ENCODE results near the gene CBFA2T3. TPM values are rescaled to one million over a fixed set of nuclear protein-coding genes. Genes with fewer than 3 reads are reported as not detected.
A peak's percentile ranks its signal among the peaks of the same experiment; 100 is the strongest.

The CBFA2T3 gene
- total RNA-seq, 4 donors from 2014 or later = 4.0 to 18.5 (median 5.5) TPM

DNA sequence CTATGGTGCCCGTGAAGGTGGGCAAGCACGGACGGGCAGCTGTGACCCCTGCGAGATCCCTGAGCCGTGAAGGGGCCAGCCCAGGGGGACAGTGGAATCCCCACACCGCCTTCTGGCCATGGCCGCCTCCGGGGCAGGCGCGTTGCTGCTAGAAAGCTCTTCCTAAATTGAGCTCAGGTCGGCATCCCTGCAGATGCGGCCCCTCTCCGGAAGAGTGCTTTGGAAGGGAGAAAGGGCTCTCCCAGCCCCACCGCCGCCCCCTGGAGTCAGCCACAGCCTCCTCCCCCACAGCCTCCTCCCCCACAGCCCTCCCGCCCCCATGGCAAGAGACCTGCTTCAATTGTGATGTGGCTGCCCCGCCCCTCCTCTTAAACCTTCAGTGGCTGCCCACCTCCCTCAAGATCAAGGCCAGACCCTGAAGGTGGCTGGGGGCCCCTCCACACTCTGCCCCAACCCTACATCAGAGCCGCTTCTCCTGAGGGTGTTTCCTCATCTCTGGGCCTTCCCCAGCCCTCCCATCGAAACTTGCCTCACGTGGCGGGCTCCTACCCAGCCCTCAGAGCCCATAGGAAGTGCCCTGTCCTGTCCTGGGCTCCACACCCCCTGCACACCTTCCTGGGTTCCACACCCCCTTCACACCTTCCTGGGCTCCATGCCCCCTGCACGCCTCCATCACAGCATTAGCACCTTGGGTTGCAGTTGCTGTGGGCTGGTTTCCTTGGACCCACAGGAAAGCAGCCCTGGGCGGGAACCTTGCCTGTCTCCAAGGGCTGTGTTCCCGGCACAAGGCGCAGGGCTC is 5.5 kb upstream of the CBFA2T3 start:
- 71% methylated on average over 25 of the region's 25 CpGs; no CpG with 5 or more reads in 1 of the 2 donors for WGBS, 2 donors (ENCODE audit: low coverage in 1 of 2)

GRCh38 chr16:88979353-88980015 is 2.5 kb upstream of the CBFA2T3 start:
- 80% methylated on average over 3 of the region's 3 CpGs; no CpG with 5 or more reads in 1 of the 2 donors for WGBS, 2 donors (ENCODE audit: low coverage in 1 of 2)
- Histone ChIP-seq H3K36me3 (no peaks in the 10 kb centered on the region), H3K27ac (peak overlapping the region in 2 of 4 donors; percentile 50 to 57), H3K27me3 (peaks cover 28% of the 10 kb centered on the region), H3K4me3 (no peak overlapping the region), H3K4me1 (peaks cover 0 to 19% (median 6%) of the 10 kb centered on the region in 4 donors), H3K9me3 (no peaks in the 10 kb centered on the region)
- DNase-seq = no peak
- TF ChIP-seq, protein P1, sequence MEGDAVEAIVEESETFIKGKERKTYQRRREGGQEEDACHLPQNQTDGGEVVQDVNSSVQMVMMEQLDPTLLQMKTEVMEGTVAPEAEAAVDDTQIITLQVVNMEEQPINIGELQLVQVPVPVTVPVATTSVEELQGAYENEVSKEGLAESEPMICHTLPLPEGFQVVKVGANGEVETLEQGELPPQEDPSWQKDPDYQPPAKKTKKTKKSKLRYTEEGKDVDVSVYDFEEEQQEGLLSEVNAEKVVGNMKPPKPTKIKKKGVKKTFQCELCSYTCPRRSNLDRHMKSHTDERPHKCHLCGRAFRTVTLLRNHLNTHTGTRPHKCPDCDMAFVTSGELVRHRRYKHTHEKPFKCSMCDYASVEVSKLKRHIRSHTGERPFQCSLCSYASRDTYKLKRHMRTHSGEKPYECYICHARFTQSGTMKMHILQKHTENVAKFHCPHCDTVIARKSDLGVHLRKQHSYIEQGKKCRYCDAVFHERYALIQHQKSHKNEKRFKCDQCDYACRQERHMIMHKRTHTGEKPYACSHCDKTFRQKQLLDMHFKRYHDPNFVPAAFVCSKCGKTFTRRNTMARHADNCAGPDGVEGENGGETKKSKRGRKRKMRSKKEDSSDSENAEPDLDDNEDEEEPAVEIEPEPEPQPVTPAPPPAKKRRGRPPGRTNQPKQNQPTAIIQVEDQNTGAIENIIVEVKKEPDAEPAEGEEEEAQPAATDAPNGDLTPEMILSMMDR (IDR thresholded peaks at IDR 0.05) = no peak
- no peak for TF ChIP-seq POLR2AphosphoS5 (IDR thresholded peaks at IDR 0.05)
- no peak for TF ChIP-seq POLR2A (IDR thresholded peaks at IDR 0.05)
- TF ChIP-seq EP300 (IDR thresholded peaks at IDR 0.05; ENCODE audit: low read depth) = no peak
- in situ Hi-C loops (cut with MboI; ENCODE audit: low pct_ligation_motif_present in 1 of 4, low pct_unique_long_range_greater_than_20kb in 1 of 4, low sequenced_read_pairs in 3 of 4) = no loop called here
- intact Hi-C loops (cut with DNase I; ENCODE audit: low total_unique reads) = no loop called here

More for the DNA sequence above, 5.5 kb upstream of the CBFA2T3 start:
- no peaks in the 10 kb centered on the region for H3K36me3 ChIP-seq
- peaks cover 16% of the 10 kb centered on the region for H3K27me3 ChIP-seq
- intact Hi-C loops (cut with DNase I; ENCODE audit: low total_unique reads) = no loop called here
- H3K4me3 ChIP-seq = no peak overlapping the region
- no peak for DNase-seq
- in situ Hi-C loops (cut with MboI; ENCODE audit: low pct_ligation_motif_present in 1 of 4, low pct_unique_long_range_greater_than_20kb in 1 of 4, low sequenced_read_pairs in 3 of 4) = no loop called here
- no peaks in the 10 kb centered on the region for H3K9me3 ChIP-seq
- peaks cover 0 to 7% (median under 1%) of the 10 kb centered on the region in 4 donors for H3K4me1 ChIP-seq
- TF ChIP-seq, protein P1 (IDR thresholded peaks at IDR 0.05) = no peak
- TF ChIP-seq POLR2A (IDR thresholded peaks at IDR 0.05) (no peak), EP300 (IDR thresholded peaks at IDR 0.05; ENCODE audit: low read depth) (no peak), POLR2AphosphoS5 (IDR thresholded peaks at IDR 0.05) (no peak)
- no peak overlapping the region for H3K27ac ChIP-seq

DNA sequence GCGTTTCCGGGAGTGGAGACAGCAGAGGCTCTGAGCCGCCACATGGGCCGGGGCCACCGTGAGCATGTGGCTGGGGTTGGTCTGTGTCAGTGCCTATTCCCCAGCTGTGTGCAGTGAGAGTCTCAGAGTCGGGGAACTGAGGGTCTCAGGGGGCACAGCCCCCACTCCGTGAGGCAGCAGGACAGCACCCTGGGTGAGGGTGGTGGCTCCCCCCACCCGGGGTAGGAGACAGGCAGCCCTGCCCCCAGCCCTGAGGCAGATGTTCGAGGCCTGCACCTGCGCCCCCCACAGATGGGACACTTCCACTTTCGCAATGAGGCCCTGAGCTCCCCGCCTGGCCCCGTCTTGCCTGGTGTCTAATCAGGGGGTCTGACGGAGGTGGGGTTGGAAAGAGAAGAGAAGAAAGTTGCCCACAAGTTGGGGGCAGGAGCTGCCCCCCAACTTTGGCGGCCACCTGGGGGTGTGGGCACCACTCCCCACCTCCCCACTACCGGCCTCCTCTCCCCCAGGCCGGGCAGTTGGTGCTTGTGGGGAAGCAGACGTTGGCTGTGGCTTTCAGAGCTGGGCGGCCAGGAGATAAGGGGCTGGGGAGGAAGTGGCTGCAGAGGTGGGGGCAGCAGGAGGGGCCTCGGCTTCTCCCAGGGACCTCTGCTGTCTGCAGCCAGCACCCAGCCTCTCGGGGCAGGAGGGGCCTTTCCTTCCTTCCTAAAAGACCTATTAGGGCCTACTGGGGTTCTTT is 1.8 kb upstream of the CBFA2T3 start:
- Histone ChIP-seq H3K4me3 (no peak overlapping the region), H3K4me1 (peaks cover 0 to 19% (median 6%) of the 10 kb centered on the region in 4 donors), H3K27me3 (peaks cover 27% of the 10 kb centered on the region), H3K9me3 (no peaks in the 10 kb centered on the region), H3K27ac (peak overlapping the region; percentile 0 to 57 (median 51)), H3K36me3 (no peaks in the 10 kb centered on the region)
- TF ChIP-seq, protein P1 (IDR thresholded peaks at IDR 0.05) = no peak
- TF ChIP-seq POLR2AphosphoS5 (IDR thresholded peaks at IDR 0.05) (no peak), EP300 (IDR thresholded peaks at IDR 0.05; ENCODE audit: low read depth) (no peak), POLR2A (IDR thresholded peaks at IDR 0.05) (no peak)
- 58% methylated on average over 21 of the region's 21 CpGs; no CpG with 5 or more reads in 1 of the 2 donors for WGBS, 2 donors (ENCODE audit: low coverage in 1 of 2)
- in situ Hi-C loops (cut with MboI; ENCODE audit: low pct_ligation_motif_present in 1 of 4, low pct_unique_long_range_greater_than_20kb in 1 of 4, low sequenced_read_pairs in 3 of 4) (no loop called here), intact Hi-C loops (cut with DNase I; ENCODE audit: low total_unique reads) (no loop called here)
- peak; percentile 66 for DNase-seq
